HG03135 (cell line): Measurements from ENCODE around the gene GPR148.

Experiments
- ATAC-seq: cut with Tn5 transposase; IDR thresholded peaks from one replicate; pipeline ENCODE4 v1.9.1; 2021; ENCODE audit warnings: mild to moderate bottlenecking, moderate library complexity; ENCODE audit not compliant: unreplicated experiment

GPR148 gene

GRCh38 chr2:130749078-130749477, 20.2 kb downstream of the GPR148 start:
- no peak for ATAC-seq

GRCh38 chr2:130749641-130750040, 20.8 kb downstream of the GPR148 start:
- no peak for ATAC-seq

- ATAC-seq = no peak
Observed at GRCh38 chr2:130754811-130755210, 25.9 kb downstream of the GPR148 start.

GRCh38 chr2:130755256-130756052, 26.6 kb downstream of the GPR148 start, which contains the start of gene AMER3:
AMER3 (plus strand) TSS chr2:130755540; CDS start chr2:130762073, 6,533 bp downstream.
- no peak for ATAC-seq

GRCh38 chr2:130756053-130756873, 27.4 kb downstream of the GPR148 start:
- no peak for ATAC-seq

GRCh38 chr2:130756874-130757668, 28.2 kb downstream of the GPR148 start:
- no peak for ATAC-seq

- no peak for ATAC-seq
Observed at GRCh38 chr2:130759906-130760753, 31.3 kb downstream of the GPR148 start.

GRCh38 chr2:130760754-130761751, 32.2 kb downstream of the GPR148 start:
- ATAC-seq = no peak

- ATAC-seq = no peak
Observed at GRCh38 chr2:130762031-130762909, 33.4 kb downstream of the GPR148 start.

GRCh38 chr2:130762910-130763385, 34.1 kb downstream of the GPR148 start:
- ATAC-seq = no peak

GRCh38 chr2:130763405-130763804, 34.5 kb downstream of the GPR148 start:
- no peak for ATAC-seq

GRCh38 chr2:130764035-130764820, 35.4 kb downstream of the GPR148 start:
- ATAC-seq = no peak

- ATAC-seq = no peak
Observed at GRCh38 chr2:130764821-130765115, 35.9 kb downstream of the GPR148 start.

GRCh38 chr2:130765464-130765863, 36.6 kb downstream of the GPR148 start:
- ATAC-seq = no peak

GRCh38 chr2:130766037-130766436, 37.2 kb downstream of the GPR148 start:
- ATAC-seq = no peak

- no peak for ATAC-seq
Observed at GRCh38 chr2:130766711-130767407, 38.0 kb downstream of the GPR148 start.

- ATAC-seq = no peak
Observed at GRCh38 chr2:130767408-130767775, 38.5 kb downstream of the GPR148 start.
